ENCODE measurements around the gene UBE2G2. TPM values are rescaled to one million over a fixed set of nuclear protein-coding genes. Genes with fewer than 3 reads are reported as not detected.

Gene UBE2G2
- total RNA-seq, 1 experiment from 2014 or later: 91.3 TPM

DNA sequence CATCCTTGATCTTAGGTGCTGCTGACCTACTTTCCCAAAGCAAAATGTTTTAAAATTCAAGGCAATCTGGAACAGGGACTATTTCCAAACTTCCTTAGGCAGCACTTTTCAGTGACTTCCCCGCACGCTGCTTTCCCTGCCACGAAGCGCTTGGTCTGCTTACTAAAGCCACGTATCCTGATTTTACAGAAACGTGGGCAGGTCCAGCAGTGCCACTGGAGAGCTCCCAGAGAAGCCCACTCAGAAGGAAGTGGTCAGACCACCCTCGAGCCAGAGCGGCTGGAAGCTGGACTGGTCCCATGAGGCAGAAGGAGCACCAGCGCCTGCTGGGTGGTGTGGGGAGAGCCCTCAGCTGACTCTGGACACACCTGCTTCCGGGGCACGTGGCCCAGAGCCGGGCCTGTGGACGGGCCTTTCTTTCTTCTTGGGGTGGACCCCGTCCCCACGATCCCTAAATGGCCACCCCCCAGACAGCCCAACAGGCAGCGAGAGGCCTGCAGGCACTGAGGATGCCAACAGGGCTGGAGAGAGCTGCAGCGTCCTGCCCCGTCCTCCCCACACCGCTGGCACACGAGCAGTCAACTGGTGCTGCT lies 48.7 kb upstream of the UBE2G2 start:
- Histone ChIP-seq H3K9me3 (no peaks in the 10 kb centered on the region), H3K36me3 (ENCODE audit: control insufficient read depth, insufficient read depth, low read length) (no peaks in the 10 kb centered on the region; the same call in 1 of the 2 replicates), H3K4me1 (peaks cover 33% of the 10 kb centered on the region), H3K4me3 (ENCODE audit: low read depth, low read length) (no peak overlapping the region), H3K27me3 (replicated peaks; ENCODE audit: control insufficient read depth, insufficient read depth, low read length) (no peaks in the 10 kb centered on the region)
- H3K4me3 Mint-ChIP-seq (ENCODE audit: unreplicated experiment): no peak overlapping the region
- TF ChIP-seq, protein P1, sequence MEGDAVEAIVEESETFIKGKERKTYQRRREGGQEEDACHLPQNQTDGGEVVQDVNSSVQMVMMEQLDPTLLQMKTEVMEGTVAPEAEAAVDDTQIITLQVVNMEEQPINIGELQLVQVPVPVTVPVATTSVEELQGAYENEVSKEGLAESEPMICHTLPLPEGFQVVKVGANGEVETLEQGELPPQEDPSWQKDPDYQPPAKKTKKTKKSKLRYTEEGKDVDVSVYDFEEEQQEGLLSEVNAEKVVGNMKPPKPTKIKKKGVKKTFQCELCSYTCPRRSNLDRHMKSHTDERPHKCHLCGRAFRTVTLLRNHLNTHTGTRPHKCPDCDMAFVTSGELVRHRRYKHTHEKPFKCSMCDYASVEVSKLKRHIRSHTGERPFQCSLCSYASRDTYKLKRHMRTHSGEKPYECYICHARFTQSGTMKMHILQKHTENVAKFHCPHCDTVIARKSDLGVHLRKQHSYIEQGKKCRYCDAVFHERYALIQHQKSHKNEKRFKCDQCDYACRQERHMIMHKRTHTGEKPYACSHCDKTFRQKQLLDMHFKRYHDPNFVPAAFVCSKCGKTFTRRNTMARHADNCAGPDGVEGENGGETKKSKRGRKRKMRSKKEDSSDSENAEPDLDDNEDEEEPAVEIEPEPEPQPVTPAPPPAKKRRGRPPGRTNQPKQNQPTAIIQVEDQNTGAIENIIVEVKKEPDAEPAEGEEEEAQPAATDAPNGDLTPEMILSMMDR (IDR thresholded peaks at IDR 0.05; ENCODE audit: insufficient read depth in 1 of 2, low read depth in 1 of 2, low read length in 1 of 2, severe bottlenecking in 1 of 2, unreplicated experiment in 1 of 2): no peak
- no peak overlapping the region for H3K27ac Mint-ChIP-seq (ENCODE audit: unreplicated experiment)
- no peaks in the 10 kb centered on the region for H3K27me3 Mint-ChIP-seq (ENCODE audit: insufficient read depth, unreplicated experiment)
- CTCF ChIA-PET: no interaction called here
- H3K9me3 Mint-ChIP-seq (ENCODE audit: unreplicated experiment): no peaks in the 10 kb centered on the region
- peaks cover 94% of the 10 kb centered on the region for H3K36me3 Mint-ChIP-seq (ENCODE audit: insufficient read depth, unreplicated experiment)
- POLR2A ChIA-PET: no interaction called here
- intact Hi-C loops (cut with micrococcal nuclease; ENCODE audit: unreplicated experiment): no loop called here
- H3K4me1 Mint-ChIP-seq (ENCODE audit: low read depth, unreplicated experiment): no peaks in the 10 kb centered on the region
- BruUV-seq (replicated peaks): no TSS peak
- peak in 1 of 2 experiments; percentile 33 for DNase-seq

- no peaks in the 10 kb centered on the region for H3K27me3 Mint-ChIP-seq (ENCODE audit: insufficient read depth, unreplicated experiment)
- ChIA-PET POLR2A (no interaction called here), CTCF (no interaction called here)
- TSS peak; percentile 59 for BruUV-seq (replicated peaks)
- Histone ChIP-seq H3K9me3 (no peaks in the 10 kb centered on the region), H3K4me1 (peaks cover 37% of the 10 kb centered on the region), H3K27me3 (replicated peaks; ENCODE audit: control insufficient read depth, insufficient read depth, low read length) (no peaks in the 10 kb centered on the region), H3K4me3 (ENCODE audit: low read depth, low read length) (no peak overlapping the region), H3K36me3 (ENCODE audit: control insufficient read depth, insufficient read depth, low read length) (no peaks in the 10 kb centered on the region; the same call in 1 of the 2 replicates)
- H3K36me3 Mint-ChIP-seq (ENCODE audit: insufficient read depth, unreplicated experiment): peaks cover 92% of the 10 kb centered on the region
- H3K27ac Mint-ChIP-seq (ENCODE audit: unreplicated experiment): no peak overlapping the region
- intact Hi-C loops (cut with micrococcal nuclease; ENCODE audit: unreplicated experiment): loop anchor here (1.0 kb wide), 1 partner anchor 21 kb away; no protein-coding TSS in a partner anchor
- H3K4me1 Mint-ChIP-seq (ENCODE audit: low read depth, unreplicated experiment): peaks cover 1% of the 10 kb centered on the region
- no peak overlapping the region for H3K4me3 Mint-ChIP-seq (ENCODE audit: unreplicated experiment)
- H3K9me3 Mint-ChIP-seq (ENCODE audit: unreplicated experiment): no peaks in the 10 kb centered on the region
- TF ChIP-seq, protein P1 (IDR thresholded peaks at IDR 0.05; ENCODE audit: insufficient read depth in 1 of 2, low read depth in 1 of 2, low read length in 1 of 2, severe bottlenecking in 1 of 2, unreplicated experiment in 1 of 2): no peak
- peak; percentile 55 to 79 for DNase-seq
Measured at GRCh38 chr21:44849616-44850130, 48.1 kb upstream of the UBE2G2 start.

DNA sequence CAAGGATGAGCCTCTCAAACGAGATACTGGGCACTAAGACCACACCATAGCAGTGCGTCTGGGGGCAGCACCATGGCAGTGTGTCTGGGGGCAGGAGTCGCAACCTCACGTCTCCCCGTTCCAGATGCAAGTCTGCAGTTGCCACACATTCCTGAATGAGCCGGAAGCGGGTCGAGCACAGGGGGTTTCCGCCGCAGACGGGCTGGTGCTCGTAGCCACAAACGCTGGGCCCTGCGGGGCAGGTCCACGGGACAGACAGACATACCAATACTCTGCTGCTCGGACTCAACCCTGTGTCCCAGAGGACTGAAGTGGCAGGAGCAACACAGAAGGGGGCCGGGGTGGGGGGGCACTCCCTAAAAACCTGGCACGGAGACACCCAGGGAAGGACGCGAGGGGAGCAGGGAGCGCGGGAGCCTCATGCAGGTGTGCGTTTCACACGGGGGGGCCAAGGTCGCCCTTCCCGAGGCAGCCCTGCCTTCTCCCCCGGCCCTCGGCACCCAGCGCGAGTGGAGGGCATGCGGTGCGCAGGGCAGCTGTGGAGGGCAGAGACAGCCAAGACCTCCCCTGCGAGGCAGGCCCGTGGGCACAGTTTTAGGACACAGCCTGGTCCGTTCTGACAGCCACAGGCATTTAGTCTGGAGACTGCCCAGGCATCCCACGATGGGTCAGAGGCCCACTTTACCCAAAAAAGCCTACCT lies 47.4 kb upstream of the UBE2G2 start:
- no peaks in the 10 kb centered on the region for H3K27me3 ChIP-seq (replicated peaks; ENCODE audit: control insufficient read depth, insufficient read depth, low read length)
- Mint-ChIP-seq H3K4me1 (ENCODE audit: low read depth, unreplicated experiment) (peaks cover 6% of the 10 kb centered on the region), H3K9me3 (ENCODE audit: unreplicated experiment) (no peaks in the 10 kb centered on the region), H3K27me3 (ENCODE audit: insufficient read depth, unreplicated experiment) (no peaks in the 10 kb centered on the region), H3K27ac (ENCODE audit: unreplicated experiment) (no peak overlapping the region), H3K4me3 (ENCODE audit: unreplicated experiment) (no peak overlapping the region), H3K36me3 (ENCODE audit: insufficient read depth, unreplicated experiment) (peaks cover 85% of the 10 kb centered on the region)
- H3K4me1 ChIP-seq: peaks cover 37% of the 10 kb centered on the region
- intact Hi-C loops (cut with micrococcal nuclease; ENCODE audit: unreplicated experiment): loop anchor here (1.0 kb wide), 1 partner anchor 21 kb away; no protein-coding TSS in a partner anchor
- TF ChIP-seq, protein P1 (IDR thresholded peaks at IDR 0.05; ENCODE audit: insufficient read depth in 1 of 2, low read depth in 1 of 2, low read length in 1 of 2, severe bottlenecking in 1 of 2, unreplicated experiment in 1 of 2): no peak
- no peaks in the 10 kb centered on the region for H3K9me3 ChIP-seq
- H3K36me3 ChIP-seq (ENCODE audit: control insufficient read depth, insufficient read depth, low read length): no peaks in the 10 kb centered on the region; the same call in 1 of the 2 replicates
- no TSS peak for BruUV-seq (replicated peaks)
- CTCF ChIA-PET: no interaction called here
- no peak overlapping the region for H3K4me3 ChIP-seq (ENCODE audit: low read depth, low read length)
- POLR2A ChIA-PET: no interaction called here
- peak in 1 of 2 experiments; percentile 21 for DNase-seq
